Measurements from ENCODE around the gene PSMD12.

DNA sequence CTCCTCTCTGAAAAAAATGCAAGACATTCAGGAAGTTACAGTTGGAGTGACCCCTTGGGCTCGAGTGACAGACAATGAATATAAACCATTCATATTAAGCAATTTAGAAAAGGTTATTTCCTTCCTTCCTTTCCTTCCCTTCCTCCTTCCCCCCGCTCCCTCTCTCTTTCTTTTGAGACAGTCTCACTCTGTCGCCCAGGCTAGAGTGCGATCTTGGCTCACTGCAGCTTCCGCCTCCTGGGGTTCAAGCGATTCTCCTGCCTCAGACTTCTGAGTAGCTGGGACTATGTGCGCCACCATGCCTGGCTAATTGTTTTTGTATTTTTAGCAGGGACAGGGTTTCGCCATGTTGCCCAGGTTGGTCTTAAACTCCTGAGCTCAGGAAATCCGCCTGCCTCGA lies 13.2 kb downstream of the PSMD12 start:
- TF ChIP-seq EZH2 (IDR thresholded peaks at IDR 0.05; ENCODE audit: low read length, unreplicated experiment) = no peak
- TF ChIP-seq, protein P1, sequence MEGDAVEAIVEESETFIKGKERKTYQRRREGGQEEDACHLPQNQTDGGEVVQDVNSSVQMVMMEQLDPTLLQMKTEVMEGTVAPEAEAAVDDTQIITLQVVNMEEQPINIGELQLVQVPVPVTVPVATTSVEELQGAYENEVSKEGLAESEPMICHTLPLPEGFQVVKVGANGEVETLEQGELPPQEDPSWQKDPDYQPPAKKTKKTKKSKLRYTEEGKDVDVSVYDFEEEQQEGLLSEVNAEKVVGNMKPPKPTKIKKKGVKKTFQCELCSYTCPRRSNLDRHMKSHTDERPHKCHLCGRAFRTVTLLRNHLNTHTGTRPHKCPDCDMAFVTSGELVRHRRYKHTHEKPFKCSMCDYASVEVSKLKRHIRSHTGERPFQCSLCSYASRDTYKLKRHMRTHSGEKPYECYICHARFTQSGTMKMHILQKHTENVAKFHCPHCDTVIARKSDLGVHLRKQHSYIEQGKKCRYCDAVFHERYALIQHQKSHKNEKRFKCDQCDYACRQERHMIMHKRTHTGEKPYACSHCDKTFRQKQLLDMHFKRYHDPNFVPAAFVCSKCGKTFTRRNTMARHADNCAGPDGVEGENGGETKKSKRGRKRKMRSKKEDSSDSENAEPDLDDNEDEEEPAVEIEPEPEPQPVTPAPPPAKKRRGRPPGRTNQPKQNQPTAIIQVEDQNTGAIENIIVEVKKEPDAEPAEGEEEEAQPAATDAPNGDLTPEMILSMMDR (conservative IDR thresholded peaks at IDR 0.05; ENCODE audit: low read depth, low read length) = no peak

Data from PC-3 (cell line).